Uterus (tissue), 2 donors: ENCODE measurements around the gene TAF11L2.
"Not testable (repeated sequence)": the region's sequence is repeated elsewhere in the genome, so short reads cannot be mapped to it uniquely, and the experiment has no call there.

Experiments
- POLR2A ChIP-seq, 2 donors: fragments of 450-650 bp; IDR thresholded peaks; one replicate each; pipeline ENCODE4 v1.6.1; 2016; ENCODE audit warnings: antibody characterized with exemption in 2 of 2, mild to moderate bottlenecking in 1 of 2, moderate library complexity in 1 of 2
- TF ChIP-seq, protein P1 (sequence below), 4 experiments: fragments of 200-600 bp in 2 of 4; fragments of 450-650 bp in 2 of 4; sonication (generic) in 2 of 4; IDR thresholded peaks; one replicate each; pipeline ENCODE4 v1.5.1; 2016 to 2019; ENCODE audit warnings: antibody characterized with exemption in 4 of 4, mild to moderate bottlenecking in 2 of 4, moderate library complexity in 1 of 4

DNA sequence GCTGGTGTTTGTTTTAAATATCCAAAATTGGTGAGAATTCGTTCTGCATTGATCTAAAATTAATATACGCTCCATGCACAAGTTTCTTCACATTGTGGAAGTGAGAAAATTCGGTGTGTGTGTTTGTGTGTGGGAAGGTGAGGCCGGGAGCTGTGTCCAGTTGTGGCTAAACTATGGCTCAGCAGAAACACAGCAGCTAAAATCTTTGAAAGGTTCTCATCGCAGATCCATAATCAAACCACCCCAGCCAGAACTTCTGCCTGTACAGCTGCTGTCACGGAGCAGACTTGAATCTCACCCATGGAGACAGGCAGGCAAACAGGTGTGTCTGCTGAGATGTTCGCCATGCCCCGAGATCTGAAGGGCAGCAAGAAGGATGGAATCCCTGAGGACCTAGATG is at the start of gene TAF11L2:
- TF ChIP-seq, protein P1, sequence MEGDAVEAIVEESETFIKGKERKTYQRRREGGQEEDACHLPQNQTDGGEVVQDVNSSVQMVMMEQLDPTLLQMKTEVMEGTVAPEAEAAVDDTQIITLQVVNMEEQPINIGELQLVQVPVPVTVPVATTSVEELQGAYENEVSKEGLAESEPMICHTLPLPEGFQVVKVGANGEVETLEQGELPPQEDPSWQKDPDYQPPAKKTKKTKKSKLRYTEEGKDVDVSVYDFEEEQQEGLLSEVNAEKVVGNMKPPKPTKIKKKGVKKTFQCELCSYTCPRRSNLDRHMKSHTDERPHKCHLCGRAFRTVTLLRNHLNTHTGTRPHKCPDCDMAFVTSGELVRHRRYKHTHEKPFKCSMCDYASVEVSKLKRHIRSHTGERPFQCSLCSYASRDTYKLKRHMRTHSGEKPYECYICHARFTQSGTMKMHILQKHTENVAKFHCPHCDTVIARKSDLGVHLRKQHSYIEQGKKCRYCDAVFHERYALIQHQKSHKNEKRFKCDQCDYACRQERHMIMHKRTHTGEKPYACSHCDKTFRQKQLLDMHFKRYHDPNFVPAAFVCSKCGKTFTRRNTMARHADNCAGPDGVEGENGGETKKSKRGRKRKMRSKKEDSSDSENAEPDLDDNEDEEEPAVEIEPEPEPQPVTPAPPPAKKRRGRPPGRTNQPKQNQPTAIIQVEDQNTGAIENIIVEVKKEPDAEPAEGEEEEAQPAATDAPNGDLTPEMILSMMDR (IDR thresholded peaks at IDR 0.05), result not testable (repeated sequence)
- not testable (repeated sequence) for TF ChIP-seq POLR2A (IDR thresholded peaks at IDR 0.05)
